Heart left ventricle (tissue), 13 donors: ENCODE data around the gene PDGFD.

Experiments
- CTCF ChIP-seq, 12 donors: fragments of 200-600 bp; sonication (generic) in 4 of 12; IDR thresholded peaks; one replicate each; pipeline versions ENCODE4 v1.5.0 to v1.8.0; 2018 to 2022; ENCODE audit warnings: antibody characterized with exemption in 12 of 12, mild to moderate bottlenecking in 5 of 12
- POLR2A ChIP-seq, 2 donors: fragments of 450-650 bp; IDR thresholded peaks; one replicate each; pipeline ENCODE4 v1.6.1; 2017; ENCODE audit warnings: antibody characterized with exemption in 2 of 2, mild to moderate bottlenecking in 2 of 2, moderate library complexity in 2 of 2
- donor health status: ischemic (EF 13 %, LVEDD 7.1; RV severe dilation, severe dysfunction).
- donor health status: DM: no; HTN: yes; CAD: no.
- donor health status: DM: no; HTN: no; CAD: no.
- donor health status: ischemic (EF 25% LVEDD 6.9; RV normal size, moderate dysfunction).
- donor health status: ischemic (EF 25% LVEDD 5.7; RV mildly dilated, moderate dysfunction).
- donor health status: ischemic (EF 35%, LVEDD 5.7; RV mildly dilated, moderate dysfunction).
- donor health status: nonischemic (EF 11% LVEDD 7.7; RV severe dilation, severe dysfunction).
- donor health status: DM: yes; HTN: yes; CAD: no.
- donor health status: PGD.
- donor health status: ischemic (EF 29% LVEDD 5.4; RV normal size, mild dysfunction).
- donor health status: nonischemic (EF 23%, LVEDD 6.1; RV moderate dilation, normal function).

DNA sequence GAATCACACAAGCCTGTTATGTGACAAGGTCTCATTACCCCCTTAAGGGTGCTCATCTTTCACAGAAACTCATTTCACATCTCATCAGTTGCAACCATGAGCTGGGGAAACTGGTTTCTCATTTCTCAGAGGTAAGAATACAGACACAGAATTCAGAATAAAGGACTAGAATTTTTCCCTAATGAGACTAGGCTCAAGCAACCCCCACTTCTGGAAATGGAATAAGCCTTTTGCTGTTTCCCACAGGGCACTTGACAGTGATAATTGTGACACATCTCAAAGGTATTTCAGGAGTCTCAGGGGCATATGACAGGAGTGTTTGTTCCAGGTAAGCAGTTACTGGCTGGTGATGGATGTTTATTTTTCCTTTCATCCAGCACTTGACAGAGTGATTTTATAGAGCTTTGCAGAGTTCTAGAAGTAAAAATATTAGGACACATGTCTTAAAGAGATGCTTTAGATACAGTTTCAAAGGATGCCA is 240.5 kb downstream of the PDGFD start:
- TF ChIP-seq CTCF (IDR thresholded peaks at IDR 0.05) (no peak), POLR2A (IDR thresholded peaks at IDR 0.05) (no peak)
